Astrocyte of the cerebellum (primary cell): ENCODE results near the gene CTNND2.

Source experiments
- DNase-seq: peaks from one replicate; pipeline ENCODE4 v3.0.0-alpha.2; 2011; ENCODE audit warnings: low read depth
- H3K4me3 ChIP-seq: 2 replicates; pipeline ENCODE4 v1.5.1; 2011; ENCODE audit warnings: mild to moderate bottlenecking, low read depth, low read length, moderate library complexity
- in situ Hi-C: cut with HindIII; loops from 2 replicates; pipeline ENCODE4 v1.10.0; 2017; ENCODE audit warnings: low sequenced_read_pairs
- TF ChIP-seq, protein P1 (sequence below): IDR thresholded peaks from 2 replicates; pipeline ENCODE4 v1.5.1; 2012; ENCODE audit warnings: low read length, low read depth, moderate library complexity, mild to moderate bottlenecking; ENCODE audit errors: missing control alignments

The CTNND2 gene

DNA sequence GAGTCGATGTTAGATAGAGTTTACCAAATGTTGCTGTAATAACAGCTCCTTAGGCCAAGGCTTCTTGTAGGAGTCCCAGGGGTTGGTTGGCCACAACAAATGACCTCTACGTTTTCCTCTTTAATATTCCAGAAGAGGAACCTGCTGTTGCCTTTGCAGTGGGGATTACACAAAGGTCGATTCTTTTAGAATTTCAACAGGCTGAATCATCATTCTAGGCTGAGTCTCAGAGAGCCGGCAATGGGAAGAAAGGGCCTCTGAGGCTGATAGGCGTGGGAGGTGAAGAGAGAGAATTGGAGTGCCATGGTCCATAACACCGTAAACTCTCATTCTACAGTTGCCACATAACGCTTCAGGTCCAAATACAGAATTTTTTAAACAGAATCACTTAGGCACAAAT, 737.3 kb downstream of the CTNND2 start:
- in situ Hi-C loops: no loop called here
- TF ChIP-seq, protein P1, sequence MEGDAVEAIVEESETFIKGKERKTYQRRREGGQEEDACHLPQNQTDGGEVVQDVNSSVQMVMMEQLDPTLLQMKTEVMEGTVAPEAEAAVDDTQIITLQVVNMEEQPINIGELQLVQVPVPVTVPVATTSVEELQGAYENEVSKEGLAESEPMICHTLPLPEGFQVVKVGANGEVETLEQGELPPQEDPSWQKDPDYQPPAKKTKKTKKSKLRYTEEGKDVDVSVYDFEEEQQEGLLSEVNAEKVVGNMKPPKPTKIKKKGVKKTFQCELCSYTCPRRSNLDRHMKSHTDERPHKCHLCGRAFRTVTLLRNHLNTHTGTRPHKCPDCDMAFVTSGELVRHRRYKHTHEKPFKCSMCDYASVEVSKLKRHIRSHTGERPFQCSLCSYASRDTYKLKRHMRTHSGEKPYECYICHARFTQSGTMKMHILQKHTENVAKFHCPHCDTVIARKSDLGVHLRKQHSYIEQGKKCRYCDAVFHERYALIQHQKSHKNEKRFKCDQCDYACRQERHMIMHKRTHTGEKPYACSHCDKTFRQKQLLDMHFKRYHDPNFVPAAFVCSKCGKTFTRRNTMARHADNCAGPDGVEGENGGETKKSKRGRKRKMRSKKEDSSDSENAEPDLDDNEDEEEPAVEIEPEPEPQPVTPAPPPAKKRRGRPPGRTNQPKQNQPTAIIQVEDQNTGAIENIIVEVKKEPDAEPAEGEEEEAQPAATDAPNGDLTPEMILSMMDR: no peak
- no peak overlapping the region for H3K4me3 ChIP-seq
- no peak for DNase-seq

DNA sequence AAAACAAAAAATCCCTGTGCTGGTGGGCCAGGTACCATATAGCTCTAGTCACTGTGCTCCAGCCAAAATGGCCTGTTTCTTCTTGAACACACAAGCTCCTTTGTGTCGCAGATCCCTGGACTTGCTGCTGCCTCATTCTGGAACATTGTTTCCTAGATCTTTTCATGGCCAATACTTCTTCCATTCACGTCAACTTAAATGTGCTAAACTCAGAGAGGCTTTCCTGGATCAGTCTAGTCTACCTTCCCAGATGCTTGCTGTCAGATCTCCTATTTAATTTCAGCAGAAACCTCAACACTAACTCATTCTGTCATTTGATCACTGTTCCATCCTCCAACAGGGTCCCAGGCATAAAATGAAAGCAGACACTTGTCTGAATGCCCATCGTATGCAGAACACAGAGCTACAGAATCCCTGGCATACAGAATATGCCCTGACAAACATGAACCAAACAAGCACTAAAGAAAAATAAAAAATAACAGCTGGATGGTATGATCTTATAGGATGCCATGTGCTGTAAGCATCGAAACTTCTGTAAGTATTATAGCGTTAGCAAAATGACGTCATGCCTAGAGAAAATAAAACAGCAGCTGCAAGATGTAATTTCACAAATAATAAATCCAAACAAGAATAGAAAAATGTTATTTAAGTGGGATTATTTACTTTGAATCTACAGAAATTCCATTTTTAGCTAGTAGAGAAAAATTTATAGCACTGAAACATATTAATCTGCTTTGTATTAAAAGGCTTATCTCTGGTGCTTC, 739.5 kb downstream of the CTNND2 start:
- no peak overlapping the region for H3K4me3 ChIP-seq
- no peak for DNase-seq
- TF ChIP-seq, protein P1: no peak
- in situ Hi-C loops: no loop called here

DNA sequence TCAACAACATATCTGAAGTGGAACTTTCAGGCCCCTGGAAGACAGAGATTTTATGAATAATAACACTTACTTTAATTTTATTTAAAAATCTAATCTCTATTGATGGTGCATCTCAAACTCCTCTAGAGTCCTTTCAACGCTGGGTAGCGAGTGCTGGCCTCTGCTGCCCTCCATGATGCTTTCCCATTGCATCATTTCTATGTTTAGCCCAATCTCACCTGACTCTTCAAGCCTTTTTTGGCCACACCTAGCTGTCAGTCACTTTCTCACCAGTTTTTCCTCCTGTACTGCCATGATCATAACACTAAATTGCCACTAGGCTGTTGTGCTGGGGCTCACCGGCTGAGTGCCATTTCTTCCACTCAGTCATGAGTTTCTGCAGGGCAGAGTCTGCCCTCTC, 747.1 kb downstream of the CTNND2 start:
- TF ChIP-seq, protein P1: no peak
- DNase-seq: no peak
- H3K4me3 ChIP-seq: no peak overlapping the region
- in situ Hi-C loops: no loop called here

DNA sequence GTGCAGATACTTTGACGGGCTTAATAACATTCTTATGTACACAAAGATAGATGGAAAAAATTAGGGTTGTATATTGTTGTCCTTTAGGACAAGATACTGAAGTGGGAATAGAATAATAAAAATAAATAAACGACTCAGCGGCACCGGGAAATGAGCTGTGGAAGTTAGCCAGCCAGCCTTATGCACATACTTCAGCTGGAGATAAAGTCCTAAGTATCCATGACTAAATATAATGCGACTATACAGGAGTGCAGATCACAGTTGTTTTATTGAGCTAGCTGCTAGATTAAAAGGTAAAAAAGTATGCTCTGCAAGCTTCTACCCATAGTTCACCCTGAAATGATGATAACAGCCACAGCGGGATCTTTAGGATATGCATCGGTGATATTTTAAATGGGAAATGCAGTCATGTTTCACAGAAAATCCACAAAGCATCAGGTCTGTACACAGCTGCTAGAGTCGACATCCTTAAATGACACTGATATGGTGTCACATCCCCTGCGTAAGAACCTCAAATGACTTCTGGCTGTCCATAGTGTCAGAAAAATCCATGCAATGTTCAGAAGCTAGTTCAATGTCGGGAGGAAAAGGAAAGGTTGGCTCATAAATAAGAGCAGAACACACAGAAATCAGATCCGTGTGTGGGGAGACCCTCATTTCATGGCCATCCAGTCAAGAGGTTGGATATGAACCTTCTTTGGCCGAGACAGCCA, 750.4 kb downstream of the CTNND2 start:
- TF ChIP-seq, protein P1: no peak
- H3K4me3 ChIP-seq: no peak overlapping the region
- in situ Hi-C loops: no loop called here
- DNase-seq: no peak

DNA sequence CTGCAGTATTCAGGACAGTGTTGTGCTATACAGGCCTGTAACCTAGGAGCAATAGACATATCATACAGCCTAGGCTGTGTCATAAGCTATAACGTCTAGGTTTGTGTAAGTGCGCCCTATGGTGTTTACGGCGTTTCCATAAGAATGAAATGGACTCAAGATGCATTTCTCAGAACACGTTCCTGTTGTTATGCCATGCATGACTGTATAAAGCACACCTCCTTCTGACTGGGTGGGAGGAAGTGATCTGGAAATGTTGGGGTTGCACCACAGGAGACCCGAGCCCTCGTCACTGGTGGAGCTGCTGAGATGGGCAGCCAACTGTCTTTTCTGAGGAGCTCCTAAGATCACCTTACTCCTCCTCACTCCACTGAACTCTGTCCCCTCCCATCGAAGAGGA, 751.9 kb downstream of the CTNND2 start:
- in situ Hi-C loops: no loop called here
- no peak overlapping the region for H3K4me3 ChIP-seq
- DNase-seq: no peak
- TF ChIP-seq, protein P1: no peak

DNA sequence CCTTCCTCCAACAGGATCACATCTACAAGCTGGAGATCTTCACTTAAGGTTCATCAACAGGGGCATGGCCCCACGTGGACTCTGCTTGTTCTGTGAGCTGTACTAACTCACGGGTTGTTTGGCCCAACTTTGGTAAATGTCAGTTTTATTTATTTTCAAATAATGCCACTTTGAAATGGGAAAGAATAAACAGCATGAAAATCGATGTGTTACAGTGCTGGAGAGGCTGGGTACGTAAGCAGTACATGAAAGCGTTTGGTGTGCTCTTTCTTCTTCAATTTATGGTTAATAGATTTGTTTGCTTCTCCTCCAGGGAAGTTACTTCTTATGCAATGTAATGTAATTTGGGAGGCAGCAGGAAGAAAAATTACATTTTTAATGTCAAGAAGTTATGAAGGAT, 753.3 kb downstream of the CTNND2 start:
- DNase-seq: no peak
- in situ Hi-C loops: no loop called here

More for the DNA sequence above, 753.3 kb downstream of the CTNND2 start:
- H3K4me3 ChIP-seq: no peak overlapping the region
- TF ChIP-seq, protein P1: no peak
